ENCODE measurements around the gene GSE1.

Gene GSE1

GRCh38 chr16:85651629-85652430, 38.7 kb downstream of the GSE1 start:
- DNase-seq, result no peak

DNA sequence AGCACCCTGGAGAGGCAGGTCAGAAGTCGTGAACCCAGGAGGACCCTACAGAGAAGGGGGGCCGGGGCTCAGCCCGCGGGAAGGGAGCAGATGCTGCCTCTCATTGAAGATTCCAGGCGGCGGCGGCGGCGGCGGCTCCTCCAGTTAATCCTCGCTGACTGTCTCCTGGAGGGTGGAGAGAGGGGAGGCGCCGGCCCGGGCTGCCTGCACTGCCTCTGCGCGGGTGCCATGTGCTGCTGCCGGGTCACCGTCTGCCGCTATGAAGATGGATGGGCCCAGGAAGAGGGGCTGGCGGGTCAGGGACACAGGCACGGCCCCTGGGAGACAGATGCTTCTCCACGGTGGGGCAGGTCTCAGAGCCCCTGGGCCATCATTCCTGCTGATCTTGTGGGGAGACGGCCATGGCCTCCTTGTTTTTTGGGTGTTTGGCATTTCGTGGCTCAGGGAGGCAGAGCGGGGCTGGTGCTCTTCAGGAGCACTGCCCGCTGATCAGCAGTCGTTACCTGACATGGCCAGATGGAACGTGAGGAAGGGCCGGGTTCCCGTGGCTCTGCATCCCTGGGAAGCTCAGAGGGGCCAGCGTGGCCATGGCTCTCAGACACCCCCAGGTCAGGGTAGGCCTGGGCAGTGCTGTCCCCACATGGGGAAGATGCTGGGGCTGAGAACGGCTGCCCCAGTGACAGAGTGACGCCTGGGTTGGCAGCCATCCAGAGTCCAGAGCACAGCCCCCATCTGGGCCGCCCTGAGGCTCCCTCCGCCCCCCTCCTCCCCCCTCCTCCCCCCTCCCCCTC, 39.5 kb downstream of the GSE1 start:
- DNase-seq, result no peak

GRCh38 chr16:85653290-85653891, 40.3 kb downstream of the GSE1 start:
- DNase-seq, result peak; percentile 8

- no peak for DNase-seq
Observed at GRCh38 chr16:85654251-85655095, 41.4 kb downstream of the GSE1 start.

DNA sequence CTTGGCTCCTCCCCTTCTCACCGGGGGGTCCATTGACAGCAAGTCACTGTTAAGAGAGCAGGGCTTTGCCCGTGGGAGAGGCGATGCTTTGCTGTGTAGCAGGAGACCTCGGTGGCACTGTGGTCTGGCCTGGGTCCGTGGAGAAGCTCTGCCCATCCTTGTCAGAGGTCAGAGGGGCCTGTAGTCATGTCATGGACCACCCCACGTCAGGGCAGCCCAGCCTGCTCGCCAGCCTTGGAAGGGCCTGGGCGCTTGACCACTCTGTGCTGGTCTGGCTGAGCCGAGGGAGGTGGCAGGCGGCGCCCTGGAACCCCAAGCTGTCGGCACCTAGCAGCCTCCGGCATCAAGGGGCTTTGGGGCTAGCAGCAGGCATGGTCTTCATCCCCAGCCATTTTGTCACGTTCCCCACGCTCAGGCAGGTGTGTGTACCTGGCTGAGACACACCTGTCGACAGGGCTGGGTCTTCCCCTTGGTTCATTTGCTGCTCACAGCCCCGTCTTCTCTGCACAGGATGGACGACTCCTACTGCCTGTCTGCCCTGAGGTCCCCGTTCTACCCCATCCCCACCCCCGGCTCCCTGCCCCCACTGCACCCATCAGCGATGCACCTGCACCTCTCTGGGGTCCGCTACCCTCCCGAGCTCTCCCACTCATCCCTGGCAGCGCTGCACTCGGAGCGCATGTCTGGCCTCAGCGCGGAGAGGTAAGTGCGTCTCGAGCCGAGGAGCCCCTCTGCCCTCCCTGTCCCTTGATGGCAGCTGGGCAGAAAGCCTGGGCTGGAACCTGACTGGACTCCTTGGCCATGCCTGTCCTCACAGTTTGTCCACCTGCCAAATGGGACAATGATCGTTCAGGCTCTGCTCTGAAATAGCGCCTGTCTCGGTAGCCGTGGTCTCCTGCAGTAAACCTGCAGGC, 42.4 kb downstream of the GSE1 start:
- DNase-seq, result no peak

- DNase-seq, result no peak
Observed at GRCh38 chr16:85656351-85657266, 43.5 kb downstream of the GSE1 start.

- DNase-seq, result no peak
Observed at GRCh38 chr16:85657267-85657650, 44.1 kb downstream of the GSE1 start.

DNA sequence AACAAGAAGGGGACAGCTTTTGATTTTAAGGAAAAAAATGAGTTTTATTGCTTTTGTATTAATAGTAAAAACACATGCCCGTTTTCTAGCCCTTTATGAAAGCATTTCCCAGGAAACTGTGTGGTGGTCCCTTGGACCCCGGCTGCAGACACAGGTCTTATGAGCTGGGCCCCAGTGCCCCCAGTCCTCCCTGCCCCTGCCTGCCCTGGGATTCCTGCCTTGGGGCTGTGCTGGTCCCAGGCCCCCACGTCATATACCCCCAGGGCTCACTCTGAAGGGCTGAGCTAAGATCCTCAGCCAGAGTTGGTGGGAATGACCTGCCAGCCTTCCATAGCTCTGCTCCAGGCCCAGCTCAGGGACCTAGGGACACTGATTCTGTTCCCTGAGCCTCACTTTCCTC, 44.9 kb downstream of the GSE1 start:
- no peak for DNase-seq

GRCh38 chr16:85658504-85659326, 45.6 kb downstream of the GSE1 start:
- DNase-seq, result no peak

DNA sequence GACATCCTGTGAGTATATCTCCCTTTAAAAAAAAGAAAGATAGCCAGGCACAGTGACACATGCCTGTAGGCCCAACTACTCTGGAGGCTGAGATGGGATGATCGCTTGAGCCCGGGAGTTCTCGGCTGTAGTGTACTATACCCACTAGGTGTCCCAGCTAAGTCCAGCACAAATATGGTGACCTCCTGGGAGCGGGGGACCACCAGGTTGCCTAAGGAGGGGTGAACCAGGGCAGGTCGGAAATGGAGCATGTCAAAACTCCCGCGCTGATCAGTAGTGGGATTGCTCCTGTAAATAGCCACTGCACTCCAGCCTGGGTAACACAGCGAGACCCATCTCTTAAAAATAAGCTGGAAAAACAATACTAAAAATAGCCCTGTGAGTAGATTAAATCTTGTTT, 46.2 kb downstream of the GSE1 start:
- DNase-seq, result no peak

GRCh38 chr16:85659805-85660511, 46.8 kb downstream of the GSE1 start:
- peak; percentile 72 for DNase-seq

- DNase-seq, result no peak
Observed at GRCh38 chr16:85660843-85661739, 48.0 kb downstream of the GSE1 start.

GRCh38 chr16:85661740-85662481, 48.8 kb downstream of the GSE1 start:
- no peak for DNase-seq

- DNase-seq, result no peak
Observed at GRCh38 chr16:85662482-85662812, 49.3 kb downstream of the GSE1 start.

DNA sequence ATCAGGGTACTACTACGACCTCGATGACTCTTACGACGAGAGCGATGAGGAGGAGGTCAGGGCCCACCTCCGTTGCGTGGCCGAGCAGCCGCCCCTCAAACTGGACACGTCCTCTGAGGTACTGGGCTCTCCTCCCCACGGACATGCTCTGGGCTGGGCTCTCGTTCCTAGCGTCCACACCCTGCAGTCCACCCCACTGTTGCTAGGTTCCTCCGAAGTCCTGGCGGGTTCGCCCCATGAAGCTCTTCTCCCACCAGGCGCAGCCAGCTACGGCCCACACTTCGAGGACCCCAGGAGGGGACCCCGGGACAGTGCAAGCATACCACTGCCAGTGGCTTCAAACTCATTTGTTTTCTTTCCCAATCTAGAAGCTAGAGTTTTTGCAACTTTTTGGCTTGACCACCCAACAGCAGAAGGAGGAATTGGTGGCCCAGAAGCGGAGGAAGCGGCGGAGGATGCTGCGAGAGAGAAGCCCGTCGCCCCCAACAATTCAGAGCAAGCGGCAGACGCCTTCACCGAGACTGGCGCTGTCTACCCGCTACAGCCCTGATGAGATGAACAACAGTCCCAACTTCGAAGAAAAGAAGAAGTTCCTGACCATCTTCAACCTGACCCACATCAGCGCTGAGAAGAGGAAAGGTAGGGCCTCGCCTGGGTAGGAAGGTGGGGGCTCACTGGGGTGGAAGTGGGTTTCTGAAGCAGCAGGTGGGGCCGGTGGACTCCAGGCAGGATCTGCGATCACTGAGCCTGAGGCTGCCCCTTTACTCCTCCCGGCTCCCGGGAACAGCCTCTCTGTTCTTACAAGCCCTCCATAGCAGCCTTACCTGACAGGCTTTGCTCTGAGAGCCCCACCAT, 50.1 kb downstream of the GSE1 start:
- DNase-seq, result no peak

- no peak for DNase-seq
Observed at GRCh38 chr16:85663891-85664321, 50.8 kb downstream of the GSE1 start.
